HG03280 (cell line): ENCODE results near the gene PRTFDC1.
A peak's percentile ranks its signal among the peaks of the same experiment; 100 is the strongest.
"Not testable (repeated sequence)": the region's sequence is repeated elsewhere in the genome, so short reads cannot be mapped to it uniquely, and the experiment has no call there.

Experiments
- ATAC-seq: cut with Tn5 transposase; IDR thresholded peaks from one replicate; pipeline ENCODE4 v1.9.1; 2021; ENCODE audit warnings: mild to moderate bottlenecking, moderate library complexity; ENCODE audit not compliant: unreplicated experiment

Gene PRTFDC1, protein sequence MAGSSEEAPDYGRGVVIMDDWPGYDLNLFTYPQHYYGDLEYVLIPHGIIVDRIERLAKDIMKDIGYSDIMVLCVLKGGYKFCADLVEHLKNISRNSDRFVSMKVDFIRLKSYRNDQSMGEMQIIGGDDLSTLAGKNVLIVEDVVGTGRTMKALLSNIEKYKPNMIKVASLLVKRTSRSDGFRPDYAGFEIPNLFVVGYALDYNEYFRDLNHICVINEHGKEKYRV

DNA sequence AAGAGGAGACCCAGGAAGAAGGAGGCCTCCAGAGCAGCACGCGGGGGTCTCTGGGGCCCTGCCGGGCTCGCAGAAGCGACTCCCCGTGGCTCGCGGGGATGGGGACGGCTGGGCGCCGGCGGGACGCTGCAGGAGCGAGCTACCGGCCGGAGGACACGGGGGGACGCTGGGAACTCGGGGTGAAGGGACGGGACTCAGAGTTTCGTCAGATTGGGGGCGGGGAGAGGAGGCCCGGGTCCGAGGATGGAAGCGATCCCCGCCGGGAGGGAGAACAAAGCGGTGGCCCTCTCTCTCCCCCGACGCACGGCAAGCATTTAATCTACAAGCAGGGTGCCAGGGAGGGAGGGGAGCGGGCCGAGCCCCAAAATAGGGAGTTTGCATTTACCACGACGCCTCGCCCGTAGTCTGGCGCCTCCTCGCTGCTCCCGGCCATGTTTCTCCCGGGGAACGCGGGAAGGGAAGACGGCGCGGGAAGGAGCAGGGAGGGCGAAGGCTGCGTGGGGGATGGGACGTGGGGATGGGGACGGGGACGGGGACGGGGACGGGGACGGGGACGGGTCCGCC, at the start of gene PRTFDC1:
TSS of gene PRTFDC1 (minus strand) at position 464 of the 564 bp plus-strand sequence. CDS start at position 433, 31 bp downstream.
- peak; percentile 37 for ATAC-seq

DNA sequence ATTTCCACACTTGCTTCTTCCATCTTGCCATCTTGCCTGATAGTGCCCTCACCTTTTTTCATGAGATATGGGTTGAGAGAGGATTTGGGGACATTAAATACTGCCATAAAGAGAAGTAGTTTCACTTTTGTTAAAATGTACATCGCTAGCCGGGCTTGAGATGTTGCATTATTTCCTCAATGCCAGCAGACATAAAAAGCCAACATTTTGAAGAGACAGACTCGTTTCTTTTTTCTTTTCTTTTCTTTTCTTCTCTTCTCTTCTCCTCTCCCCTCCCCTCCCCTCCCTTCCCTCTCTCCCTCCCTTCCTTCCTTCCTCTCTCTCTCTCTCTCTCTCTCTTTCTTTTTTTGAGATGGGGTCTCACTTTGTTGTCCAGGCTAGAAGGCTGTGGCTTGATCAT, 45.6 kb upstream of the PRTFDC1 start:
- no peak for ATAC-seq

DNA sequence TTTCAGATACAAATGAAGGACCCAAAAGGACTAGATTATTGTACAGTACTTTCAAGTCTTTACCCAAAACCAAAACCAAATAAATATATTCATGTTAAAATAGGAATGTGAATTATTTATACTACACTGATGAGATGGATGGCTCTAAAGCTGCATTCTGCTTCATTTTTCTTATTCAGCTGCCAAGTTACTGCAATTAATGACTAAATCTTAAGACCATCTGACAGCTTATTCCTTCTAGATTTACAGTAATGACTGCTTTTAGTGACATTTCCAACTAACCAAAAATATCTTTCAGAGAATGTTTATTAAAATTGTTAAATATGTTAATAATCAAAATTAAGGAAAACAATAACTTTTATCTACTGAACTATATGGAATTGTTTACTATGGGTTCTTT, 42.7 kb upstream of the PRTFDC1 start:
- no peak for ATAC-seq

DNA sequence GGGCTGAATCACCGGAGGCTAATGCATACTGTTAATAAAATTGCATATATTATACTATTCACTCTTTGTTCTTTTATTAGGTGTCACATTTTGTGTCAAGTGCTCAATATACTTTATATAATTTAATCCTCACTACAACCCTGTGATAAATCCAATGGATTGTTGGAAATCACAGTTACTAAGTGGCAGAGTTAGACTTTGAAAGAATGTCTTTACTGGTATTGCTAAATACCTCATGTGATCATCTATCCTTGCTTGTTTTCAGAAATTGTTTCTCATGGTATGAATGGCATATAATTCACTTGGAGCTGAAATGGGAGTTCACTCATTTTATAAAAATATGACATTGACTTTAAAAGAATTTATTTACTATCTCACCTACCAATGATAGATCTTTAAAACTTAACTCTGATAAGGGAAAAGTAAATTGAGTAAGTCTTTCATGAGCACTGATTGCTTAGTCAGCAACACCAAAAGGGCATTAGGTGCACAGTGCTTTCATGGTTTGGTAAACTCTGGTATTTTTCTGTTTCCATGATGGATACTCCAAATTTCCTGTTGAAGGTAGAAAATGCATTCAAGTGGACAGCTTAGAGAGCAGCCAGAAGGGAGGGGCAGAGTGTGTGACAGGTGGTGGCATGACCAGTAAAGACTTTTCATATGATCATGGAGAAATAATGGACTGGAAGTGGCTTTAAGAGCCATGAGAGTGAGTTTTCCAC, 41.0 kb upstream of the PRTFDC1 start:
- no peak for ATAC-seq

DNA sequence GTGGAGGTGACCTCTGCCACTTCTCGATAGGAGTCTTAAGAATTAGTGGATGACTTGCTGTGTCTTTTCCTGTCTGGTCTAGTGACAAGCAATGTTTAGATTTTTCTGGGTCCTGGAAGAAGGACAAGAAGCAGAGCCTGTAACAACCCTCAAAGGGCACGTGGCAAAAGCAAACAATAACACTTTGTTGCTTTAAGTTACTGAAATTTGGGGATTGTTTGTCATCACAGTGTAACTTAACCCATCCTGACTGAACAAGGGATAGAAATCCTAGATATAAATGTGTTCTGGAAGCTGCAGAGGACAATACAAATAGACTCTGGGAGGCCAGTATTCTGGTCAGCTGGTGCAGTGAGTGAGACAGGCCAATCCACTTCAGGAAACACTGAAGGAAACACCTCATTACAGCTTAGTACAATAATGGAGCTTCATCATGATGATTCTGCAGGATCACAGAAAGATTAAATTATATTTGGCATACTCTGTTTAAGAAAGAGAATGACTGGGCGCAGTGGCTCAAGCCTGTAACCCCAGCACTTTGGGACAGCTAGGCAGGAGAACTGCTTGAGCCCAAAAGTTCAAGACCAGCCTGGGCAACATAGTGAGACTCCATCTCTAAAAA, 40.2 kb upstream of the PRTFDC1 start:
- ATAC-seq: no peak

DNA sequence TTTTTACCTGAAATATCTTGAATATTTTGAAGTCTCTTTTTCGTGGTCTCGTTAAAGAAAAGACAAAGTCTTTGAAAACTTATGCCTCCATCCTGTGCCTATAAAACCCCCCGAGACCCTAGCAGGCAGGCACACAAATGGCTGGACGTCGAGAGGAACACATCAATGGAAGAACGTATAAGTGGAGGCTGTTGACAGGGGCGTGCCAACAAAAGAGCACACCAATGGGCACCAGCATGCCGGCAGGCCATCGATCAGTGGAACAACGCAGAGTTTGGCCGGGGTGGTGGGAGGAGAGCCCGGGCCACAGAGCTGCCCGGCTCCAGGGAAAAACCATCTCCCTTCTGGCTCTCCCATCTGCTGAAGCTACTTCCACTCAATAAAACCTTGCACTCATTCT, 38.9 kb upstream of the PRTFDC1 start:
- no peak for ATAC-seq

DNA sequence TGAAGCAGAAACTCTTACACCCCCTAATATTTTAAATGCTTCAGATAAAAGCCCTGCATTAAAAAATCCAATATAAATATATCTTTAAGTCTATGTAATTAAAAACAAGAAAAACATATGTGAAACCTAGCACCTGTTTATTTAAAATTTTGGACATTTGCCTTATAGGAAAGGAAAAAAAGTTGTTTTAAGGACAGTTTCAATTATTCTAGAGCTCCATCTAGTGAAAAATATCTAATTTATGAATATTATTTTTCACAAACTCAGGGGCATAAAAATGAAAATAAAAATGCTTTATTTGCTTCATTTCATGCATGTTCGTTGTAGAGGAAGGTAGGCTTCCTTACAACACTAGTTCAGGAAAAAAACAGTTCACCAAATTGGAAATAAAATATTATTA, 37.5 kb upstream of the PRTFDC1 start:
- no peak for ATAC-seq

DNA sequence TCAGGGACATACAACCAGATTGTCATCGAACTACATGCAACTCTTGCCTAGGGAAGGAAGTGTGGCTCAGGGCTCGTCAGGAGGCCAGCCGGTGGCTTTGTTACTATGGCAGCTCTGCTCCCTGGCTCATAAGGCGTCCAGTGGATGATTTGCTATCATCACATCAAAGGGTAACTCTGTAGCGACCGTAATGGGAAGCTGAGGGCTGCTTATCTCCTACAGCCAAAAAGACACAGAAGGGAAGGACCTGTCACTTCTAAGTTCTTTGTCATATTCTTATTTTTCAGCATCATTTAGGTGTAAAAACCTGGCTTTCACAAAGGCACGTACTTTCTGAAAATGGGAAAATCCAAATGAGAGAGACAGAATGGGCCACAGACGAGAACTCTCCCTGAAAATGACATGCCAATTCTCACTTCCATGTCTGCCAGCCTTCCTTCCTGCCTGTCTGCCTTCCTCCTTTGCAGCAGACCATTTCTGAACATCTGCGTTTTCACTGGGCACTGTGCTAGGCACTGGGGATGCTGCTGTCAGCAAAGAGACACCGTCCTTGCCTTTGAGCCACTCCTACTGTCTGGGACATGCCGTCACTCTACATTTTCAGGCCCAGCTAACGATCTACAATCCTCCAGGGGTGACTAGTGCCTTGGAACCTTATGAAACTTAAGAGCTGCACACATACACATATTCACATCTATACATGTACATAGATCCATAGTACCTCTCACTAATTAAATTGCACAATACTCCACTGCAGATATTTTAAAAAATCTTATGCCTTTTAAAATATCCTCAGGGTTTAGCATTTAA, 36.6 kb upstream of the PRTFDC1 start:
- ATAC-seq: no peak

DNA sequence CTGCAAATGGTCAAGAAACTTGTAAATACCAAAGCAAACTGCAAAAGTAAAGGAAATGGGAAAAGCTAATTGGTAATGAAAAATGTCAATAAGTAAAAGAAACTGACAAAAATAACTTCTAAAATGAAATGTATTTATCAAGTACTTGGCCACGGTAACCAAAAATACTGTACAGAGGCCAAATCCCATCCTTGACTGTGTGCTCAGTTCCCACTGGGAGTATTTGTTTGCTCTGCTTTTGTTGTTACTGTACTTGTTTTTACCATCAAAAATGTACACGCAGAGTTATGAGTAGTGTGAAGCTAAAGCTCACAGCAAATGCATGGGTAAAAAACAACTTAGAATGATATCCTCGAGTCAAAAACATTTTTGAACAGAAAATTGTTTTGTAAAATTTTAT, 32.5 kb upstream of the PRTFDC1 start:
- no peak for ATAC-seq

DNA sequence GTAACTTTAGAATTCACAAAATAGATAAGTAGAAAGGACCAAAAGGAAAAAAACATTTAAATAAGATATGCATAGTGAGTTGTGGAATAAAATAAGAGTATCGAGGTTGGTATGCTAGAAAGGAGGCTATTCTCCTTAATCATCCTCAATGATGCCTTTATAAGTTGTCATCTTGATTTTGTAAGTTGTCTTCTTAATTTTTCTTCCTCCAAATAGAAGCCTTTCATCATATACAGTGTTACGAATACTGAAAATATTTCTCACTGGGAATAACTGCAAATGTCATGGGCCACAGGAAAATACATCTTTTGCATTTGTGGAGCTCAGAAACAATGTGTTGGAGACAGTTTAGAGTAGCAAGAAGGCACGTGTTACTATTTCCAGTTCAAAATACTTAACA, 31.5 kb upstream of the PRTFDC1 start:
- ATAC-seq: no peak

DNA sequence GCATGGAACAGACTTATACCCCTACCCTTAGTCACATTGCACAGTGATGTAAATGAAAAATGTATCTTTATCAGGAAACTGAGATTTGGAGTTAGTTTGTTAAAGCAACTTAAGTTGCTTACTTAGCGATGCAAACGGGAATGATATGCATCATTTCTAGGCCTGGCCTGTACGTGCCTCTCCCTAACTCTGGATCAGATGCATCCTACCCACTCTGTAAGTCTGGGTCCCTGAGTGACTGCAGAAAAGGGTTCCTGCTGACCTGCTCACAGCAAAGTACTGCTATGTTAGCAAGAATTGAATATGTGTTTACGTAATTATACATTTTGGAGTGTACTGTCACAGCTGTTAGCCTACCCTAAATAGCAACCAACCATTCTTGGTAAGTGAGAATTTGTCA, 30.7 kb upstream of the PRTFDC1 start:
- ATAC-seq: no peak

DNA sequence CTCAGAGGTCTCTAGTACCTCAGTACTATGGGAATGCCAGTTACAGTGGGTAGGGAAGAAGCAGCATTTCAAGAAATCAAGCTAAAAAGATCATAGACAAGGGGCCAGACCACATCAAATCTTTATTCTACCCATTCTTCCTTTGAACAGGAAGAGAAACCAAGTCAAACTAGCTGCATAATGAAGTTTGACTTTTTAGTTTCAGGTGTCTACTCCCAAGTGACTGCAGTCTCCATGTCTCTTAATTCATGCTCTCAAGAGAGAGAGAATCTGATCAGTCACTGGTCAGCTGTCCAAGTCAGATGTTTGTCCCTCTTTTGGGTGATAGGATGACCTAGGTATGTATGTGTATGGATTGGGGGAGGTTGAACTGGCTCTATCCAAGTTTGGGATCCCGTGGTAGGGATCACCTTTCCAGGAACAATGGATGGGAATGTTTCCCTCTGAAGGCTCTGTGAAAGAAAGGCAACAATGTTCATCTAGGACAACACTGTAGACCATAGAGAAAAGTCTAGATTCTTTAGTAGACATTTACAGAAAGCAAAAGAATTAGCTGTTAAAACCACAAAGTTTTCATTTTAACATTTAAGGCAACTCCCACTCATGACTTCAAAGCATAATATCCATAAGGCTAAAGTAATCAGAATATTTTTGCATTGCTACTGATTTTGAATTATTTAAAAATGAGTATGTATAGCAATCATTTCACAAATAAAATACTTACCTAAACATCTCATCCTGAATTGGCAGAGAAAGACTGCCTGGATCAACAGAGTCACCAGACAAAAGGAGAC, 30.1 kb upstream of the PRTFDC1 start:
- ATAC-seq: no peak

DNA sequence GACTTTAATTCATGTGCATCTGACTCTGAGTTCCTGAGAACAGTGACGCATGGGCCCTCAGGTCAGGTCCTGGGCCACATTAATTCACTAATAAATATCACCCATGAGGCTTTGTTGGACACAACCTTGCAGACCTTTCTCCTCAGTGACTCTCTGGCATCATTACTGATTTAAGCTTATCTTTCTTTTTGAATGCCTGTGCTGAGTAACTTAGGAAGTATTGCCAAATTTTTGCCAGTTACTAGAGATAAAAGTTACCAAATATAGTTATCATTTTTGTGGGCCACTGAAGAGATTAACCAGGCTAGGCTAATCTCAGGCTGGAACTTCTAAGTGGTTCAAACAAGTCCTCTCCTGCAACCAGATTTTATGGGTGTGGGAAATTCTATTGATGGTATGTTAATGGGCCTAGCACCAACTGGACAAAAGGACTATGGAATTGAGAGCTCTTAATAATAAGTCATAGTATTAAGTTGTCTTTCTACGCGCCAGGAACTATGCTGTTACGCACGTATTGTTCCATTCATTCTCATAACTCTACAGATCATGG, 28.8 kb upstream of the PRTFDC1 start:
- no peak for ATAC-seq

DNA sequence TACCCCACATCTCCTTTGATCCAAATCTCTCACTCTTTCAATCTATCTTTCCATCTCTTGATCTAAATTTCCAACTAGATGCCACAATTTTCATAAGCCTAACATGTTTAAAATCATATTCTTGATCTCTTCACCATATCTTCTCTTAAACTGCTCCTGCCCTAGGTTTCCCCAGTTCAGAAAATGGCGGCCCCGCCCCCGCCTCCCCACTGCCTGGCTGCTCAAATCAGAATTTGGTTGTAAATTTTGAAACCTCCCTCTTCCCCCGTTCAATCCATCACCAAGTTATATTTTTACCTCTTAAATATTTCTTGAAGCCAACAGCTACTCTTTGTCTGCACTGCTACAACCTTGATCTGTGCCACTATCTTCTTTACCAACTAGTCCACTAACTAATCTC, 27.3 kb upstream of the PRTFDC1 start:
- no peak for ATAC-seq

DNA sequence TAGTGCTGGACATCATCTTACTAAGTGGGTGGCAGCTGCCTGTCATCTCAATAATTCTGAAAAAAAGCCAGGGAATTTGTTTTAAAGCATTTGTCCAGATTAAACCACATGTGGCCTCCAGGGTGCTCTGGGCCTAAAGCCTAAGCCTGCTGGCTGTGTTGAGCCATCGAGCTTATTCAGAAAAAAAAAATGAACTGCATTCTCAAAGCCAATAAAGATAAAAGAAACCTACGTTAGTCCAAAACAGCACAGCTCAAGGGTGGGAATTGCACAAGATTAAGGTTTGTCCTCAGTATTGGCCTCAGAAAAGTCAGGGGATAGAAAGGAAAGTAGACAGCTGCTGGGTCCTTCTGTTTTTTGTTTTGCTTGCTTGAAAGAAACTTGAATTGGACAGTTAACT, 22.6 kb upstream of the PRTFDC1 start:
- no peak for ATAC-seq

DNA sequence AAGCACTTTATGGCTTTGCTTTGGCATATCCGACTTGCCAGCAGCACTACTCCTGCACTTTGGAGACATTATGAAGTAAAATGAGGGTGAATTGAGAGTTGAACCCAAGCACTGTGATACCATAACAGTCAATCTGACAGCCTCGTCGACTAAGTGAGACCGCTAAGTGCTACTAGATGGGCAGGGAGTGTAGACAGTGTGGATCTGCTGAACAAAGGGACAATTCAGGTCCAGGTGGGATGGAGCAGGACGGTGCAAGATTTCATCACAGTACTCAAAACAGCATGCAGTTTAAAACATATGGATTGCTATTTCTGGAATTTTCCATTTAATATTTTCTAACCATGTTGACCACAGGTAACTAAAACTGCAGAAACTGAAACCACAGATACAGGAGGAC, 20.8 kb upstream of the PRTFDC1 start:
- no peak for ATAC-seq

DNA sequence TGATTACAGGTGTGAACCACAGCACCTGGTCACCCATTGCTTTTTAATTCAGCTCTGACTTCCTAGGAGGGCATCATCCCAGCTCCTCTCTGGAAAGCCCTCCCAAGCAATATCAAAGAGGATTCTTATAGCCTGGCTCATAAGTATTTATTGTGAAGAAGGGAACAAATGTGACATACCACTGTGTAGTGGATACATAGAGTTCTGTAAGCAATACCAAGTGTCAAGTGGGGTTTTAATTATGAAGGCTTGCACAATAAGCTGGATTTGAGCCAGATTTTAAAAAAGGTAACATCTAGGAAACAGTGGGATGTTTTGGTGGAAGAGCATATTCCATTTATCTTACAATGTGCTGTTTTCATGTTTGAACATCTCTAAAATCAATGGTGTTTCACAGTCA, 19.0 kb upstream of the PRTFDC1 start:
- no peak for ATAC-seq

DNA sequence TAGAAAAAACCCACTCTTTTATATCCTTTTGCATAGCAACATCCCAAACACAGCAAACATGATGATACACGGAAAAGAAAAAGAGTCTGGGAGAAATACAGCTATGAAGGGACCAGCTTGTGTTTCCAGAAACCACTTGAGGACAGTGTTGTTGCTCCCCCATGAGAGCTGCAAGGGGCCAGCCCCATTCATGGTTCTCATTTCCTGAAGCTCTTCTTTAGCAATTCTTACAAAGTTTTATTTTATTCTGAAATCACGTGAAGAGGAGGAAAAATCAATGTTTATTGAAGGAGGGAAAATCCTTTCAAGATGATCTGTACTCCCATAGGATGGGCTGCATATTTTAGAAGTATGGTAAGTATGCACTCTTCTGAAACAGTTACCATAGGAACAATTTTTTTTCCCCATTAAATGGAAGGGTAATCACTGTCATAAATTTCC, 17.5 kb upstream of the PRTFDC1 start:
- no peak for ATAC-seq

DNA sequence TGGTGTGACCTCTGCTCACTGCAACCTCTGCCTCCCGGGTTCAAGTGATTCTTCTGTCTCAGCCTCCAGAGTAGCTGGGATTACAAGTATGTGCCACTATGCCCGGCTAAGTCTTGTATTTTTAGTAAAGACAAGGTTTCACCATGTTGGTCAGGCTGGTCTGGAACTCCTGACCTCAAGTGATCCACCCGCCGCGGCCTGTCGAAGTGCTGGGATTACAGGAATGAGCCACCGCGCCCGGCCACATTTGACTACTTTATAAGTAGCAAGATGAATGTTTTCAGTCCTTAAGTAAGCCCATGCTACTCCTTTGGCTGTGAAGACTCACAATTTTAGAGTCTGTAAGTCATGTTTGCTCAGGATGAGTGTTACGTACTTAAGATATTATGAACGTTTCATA, 16.5 kb upstream of the PRTFDC1 start:
- ATAC-seq: not testable (repeated sequence)

DNA sequence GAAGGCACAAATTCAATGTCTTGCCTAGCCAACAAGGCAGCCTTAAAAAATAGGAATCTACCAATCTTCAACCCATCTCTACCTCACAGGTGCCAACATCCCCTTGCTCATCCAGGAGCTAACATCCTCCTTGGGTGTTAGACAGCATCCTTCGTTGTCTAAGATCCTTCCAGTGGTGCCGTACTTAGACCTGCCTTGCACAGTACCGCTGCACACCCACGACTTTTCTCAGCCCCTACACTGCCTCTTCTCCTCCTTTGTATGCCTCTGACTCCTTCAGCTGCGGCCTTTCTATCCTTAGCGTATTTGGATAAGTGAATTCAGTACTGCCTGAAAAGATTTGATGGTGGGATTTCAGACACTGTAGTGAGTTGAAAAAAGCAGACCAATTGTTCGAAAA, 15.9 kb upstream of the PRTFDC1 start:
- no peak for ATAC-seq
